CD14-positive monocyte (primary cell): Measurements from ENCODE around the gene TRNT1. TPM values are rescaled to one million over a fixed set of nuclear protein-coding genes. Genes with fewer than 3 reads are reported as not detected.

Experiments
- DNase-seq, 3 donors: peaks; one replicate each; pipeline ENCODE4 v3.0.0-alpha.2; 2011 to 2022
- H2AFZ ChIP-seq: 2 replicates; pipeline ENCODE4 v1.6.0; 2012; ENCODE audit warnings: mild to moderate bottlenecking, low read depth, low read length, inconsistent platforms; ENCODE audit not compliant: insufficient read depth, poor library complexity, severe bottlenecking
- H3K27ac ChIP-seq, 2 donors: 1 replicate in 1 of 2; 2 replicates in 1 of 2; pipeline ENCODE4 v1.5.1; 2012 to 2013; ENCODE audit warnings: low read length in 2 of 2, control low read depth in 1 of 2, inconsistent platforms in 1 of 2, low read depth in 1 of 2, mild to moderate bottlenecking in 1 of 2
- H3K27me3 ChIP-seq, 2 donors: one replicate each; pipeline versions ENCODE4 v1.6.0 to v1.6.1; 2011 to 2013; ENCODE audit warnings: low read length in 2 of 2; ENCODE audit not compliant: control insufficient read depth in 2 of 2, insufficient read depth in 2 of 2
- H3K36me3 ChIP-seq, 2 donors: replicated peaks in 1 of 2; 1 replicate in 1 of 2; 2 replicates in 1 of 2; pipeline versions ENCODE4 v1.5.1 to v1.6.1; 2012 to 2013; ENCODE audit warnings: low read length in 2 of 2, control low read depth in 1 of 2, inconsistent platforms in 1 of 2, mild to moderate bottlenecking in 1 of 2; ENCODE audit not compliant: insufficient read depth in 2 of 2, control insufficient read depth in 1 of 2
- H3K4me1 ChIP-seq, 2 donors: 1 replicate in 1 of 2; 2 replicates in 1 of 2; pipeline versions ENCODE4 v1.5.1 to v1.6.1; 2012 to 2013; ENCODE audit warnings: low read length in 2 of 2, control low read depth in 1 of 2, inconsistent platforms in 1 of 2, mild to moderate bottlenecking in 1 of 2, moderate library complexity in 1 of 2; ENCODE audit not compliant: insufficient read depth in 2 of 2, control insufficient read depth in 1 of 2
- H3K4me2 ChIP-seq: replicated peaks from 2 replicates; pipeline ENCODE3; 2012; ENCODE audit warnings: low read length, moderate library complexity, mild to moderate bottlenecking; ENCODE audit not compliant: poor library complexity, severe bottlenecking; ENCODE audit errors: extremely low read depth
- H3K4me3 ChIP-seq, 3 experiments: fragments of 200-600 bp in 1 of 3; sonication (generic) in 1 of 3; replicated peaks in 1 of 3; 1 replicate in 2 of 3; 2 replicates in 1 of 3; pipeline ENCODE4 v1.5.1; 2011 to 2013; ENCODE audit warnings: low read length in 3 of 3, mild to moderate bottlenecking in 3 of 3, control low read depth in 2 of 3, low read depth in 2 of 3, inconsistent platforms in 1 of 3, moderate library complexity in 1 of 3
- H3K79me2 ChIP-seq: 2 replicates; pipeline ENCODE4 v1.6.0; 2012; ENCODE audit warnings: mild to moderate bottlenecking, control low read depth, inconsistent platforms, low read length, moderate library complexity; ENCODE audit not compliant: insufficient read depth
- H3K9ac ChIP-seq: 2 replicates; pipeline ENCODE4 v1.6.0; 2017; ENCODE audit warnings: low read length, mild to moderate bottlenecking; ENCODE audit not compliant: insufficient read depth, poor library complexity, severe bottlenecking
- H3K9me3 ChIP-seq, 2 donors: replicated peaks in 1 of 2; 1 replicate in 1 of 2; 2 replicates in 1 of 2; pipeline versions ENCODE4 v1.5.1 to v1.6.1; 2012 to 2013; ENCODE audit warnings: low read length in 2 of 2, control low read depth in 1 of 2; ENCODE audit not compliant: control insufficient read depth in 1 of 2, insufficient read depth in 1 of 2
- H4K20me1 ChIP-seq: 2 replicates; pipeline ENCODE4 v1.6.0; 2012; ENCODE audit warnings: mild to moderate bottlenecking, low read length, control low read depth, moderate library complexity; ENCODE audit not compliant: insufficient read depth
- H3K27ac Mint-ChIP-seq, 7 donors: one replicate each; pipeline ENCODE4 v1.8.0; 2020; ENCODE audit warnings: mild to moderate bottlenecking in 7 of 7, mixed read lengths in 7 of 7, moderate library complexity in 6 of 7, inconsistent platforms in 2 of 7
- H3K27me3 Mint-ChIP-seq, 3 donors: one replicate each; pipeline ENCODE4 v1.8.0; 2021 to 2022; ENCODE audit warnings: low read depth in 3 of 3, mild to moderate bottlenecking in 3 of 3, mixed read lengths in 3 of 3, moderate library complexity in 3 of 3, inconsistent platforms in 1 of 3
- H3K36me3 Mint-ChIP-seq, 2 donors: one replicate each; pipeline ENCODE4 v1.8.0; 2020; ENCODE audit warnings: mixed read lengths in 2 of 2, inconsistent platforms in 1 of 2, mild to moderate bottlenecking in 1 of 2
- H3K4me1 Mint-ChIP-seq: one replicate; pipeline ENCODE4 v1.8.0; 2020; ENCODE audit warnings: mild to moderate bottlenecking, mixed read lengths
- H3K4me3 Mint-ChIP-seq, 2 donors: one replicate each; pipeline ENCODE4 v1.8.0; 2020; ENCODE audit warnings: mild to moderate bottlenecking in 2 of 2, mixed read lengths in 2 of 2, moderate library complexity in 1 of 2
- H3K9me3 Mint-ChIP-seq, 7 donors: one replicate each; pipeline ENCODE4 v1.8.0; 2020 to 2022; ENCODE audit warnings: mixed read lengths in 7 of 7, mild to moderate bottlenecking in 6 of 7, moderate library complexity in 6 of 7, inconsistent platforms in 2 of 7
- CTCF ChIP-seq: fragments of 200-600 bp; IDR thresholded peaks from one replicate; pipeline ENCODE4 v1.8.0; 2022; ENCODE audit warnings: antibody characterized with exemption, mild to moderate bottlenecking
- WGBS: methylation state at CpG from one replicate; pipeline ENCODE4 v1.1.5; 2013; ENCODE audit warnings: missing lambda C conversion rate; ENCODE audit not compliant: insufficient coverage; 5-methylcytosine and 5-hydroxymethylcytosine counted together
- intact Hi-C, 2 donors: fragments of 100-400 bp; cut with micrococcal nuclease; formaldehyde crosslinking; loops; one replicate each; pipeline versions ENCODE4 v1.15.0 to v1.15.1; 2023
- polyA plus RNA-seq, 3 donors: library from polyadenylated mRNA; depleted of rRNA in 1 of 3; unstranded in 2 of 3; stranded (reverse) in 1 of 3; fragments of 300-500 nt in 2 of 3; fragments of >200 nt in 1 of 3; fragmentation: Illumina TruSeq in 2 of 3; gene quantifications; 1 replicate in 2 of 3; 2 replicates in 1 of 3; pipeline ENCODE4 v1.2.3, GENCODE V29; 2012 to 2021

The TRNT1 gene
- polyA plus RNA-seq, 3 donors, result 4.4 to 15.8 (median 10.3) TPM

GRCh38 chr3:3133500-3133899 is 6.8 kb downstream of the TRNT1 start:
- Histone ChIP-seq H3K27me3 (no peaks in the 10 kb centered on the region), H3K79me2 (peaks cover 76% of the 10 kb centered on the region), H3K4me2 (no peak overlapping the region), H3K9ac (no peak overlapping the region), H2AFZ (no peak overlapping the region), H4K20me1 (peaks cover 51% of the 10 kb centered on the region), H3K4me3 (no peak overlapping the region), H3K4me1 (no peaks in the 10 kb centered on the region), H3K9me3 (no peaks in the 10 kb centered on the region), H3K27ac (no peak overlapping the region), H3K36me3 (peaks cover 40 to 81% of the 10 kb centered on the region in 2 donors)
- WGBS, result 100% methylated on average over 4 of the region's 6 CpGs
- intact Hi-C loops, result no loop called here
- Mint-ChIP-seq H3K36me3 (peaks cover 44 to 63% of the 10 kb centered on the region in 2 donors), H3K27me3 (peaks cover 0 to 1% (median 0%) of the 10 kb centered on the region in 3 donors), H3K27ac (peak overlapping the region in 2 of 7 donors; percentile 26 to 48), H3K9me3 (no peaks in the 10 kb centered on the region), H3K4me3 (no peak overlapping the region), H3K4me1 (peaks cover 5% of the 10 kb centered on the region)
- DNase-seq, result no peak
- TF ChIP-seq CTCF, result no peak

- H3K9me3 ChIP-seq, result no peaks in the 10 kb centered on the region
- peaks cover 49 to 69% of the 10 kb centered on the region in 2 donors for H3K36me3 Mint-ChIP-seq
- intact Hi-C loops, result no loop called here
- peak overlapping the region in 1 of 2 donors; percentile 14 for H3K27ac ChIP-seq
- no peak overlapping the region for H3K9ac ChIP-seq
- no peaks in the 10 kb centered on the region for H3K27me3 ChIP-seq
- H4K20me1 ChIP-seq, result peaks cover 63% of the 10 kb centered on the region
- no peak for TF ChIP-seq CTCF
- H2AFZ ChIP-seq, result no peak overlapping the region
- peaks cover 5% of the 10 kb centered on the region for H3K4me1 Mint-ChIP-seq
- peaks cover 0 to 1% (median 0%) of the 10 kb centered on the region in 3 donors for H3K27me3 Mint-ChIP-seq
- H3K4me3 ChIP-seq, result no peak overlapping the region
- no peak for DNase-seq
- H3K36me3 ChIP-seq, result peaks cover 39 to 81% of the 10 kb centered on the region in 2 donors
- no peaks in the 10 kb centered on the region for H3K9me3 Mint-ChIP-seq
- 97% methylated on average over 3 of the region's 4 CpGs for WGBS
- H3K79me2 ChIP-seq, result peaks cover 66% of the 10 kb centered on the region
- H3K27ac Mint-ChIP-seq, result peak overlapping the region in 3 of 7 donors; percentile 14 to 79 (median 55)
- H3K4me3 Mint-ChIP-seq, result no peak overlapping the region
- H3K4me1 ChIP-seq, result no peaks in the 10 kb centered on the region
- no peak overlapping the region for H3K4me2 ChIP-seq
Observed at GRCh38 chr3:3134750-3135448, 8.2 kb downstream of the TRNT1 start.
